MM.1S (cell line): ENCODE results near the gene SSBP3.

Source experiments
- CTCF ChIP-seq: fragments of 300-600 bp; sonication (generic); IDR thresholded peaks from 2 replicates; pipeline ENCODE4 v1.5.1; 2016; ENCODE audit warnings: antibody characterized with exemption, low read length, mixed read lengths
- EZH2phosphoT487 ChIP-seq: fragments of 300-600 bp; sonication (generic); IDR thresholded peaks from 2 replicates; pipeline ENCODE4 v1.6.1; 2018; ENCODE audit warnings: antibody characterized with exemption, low read length

DNA sequence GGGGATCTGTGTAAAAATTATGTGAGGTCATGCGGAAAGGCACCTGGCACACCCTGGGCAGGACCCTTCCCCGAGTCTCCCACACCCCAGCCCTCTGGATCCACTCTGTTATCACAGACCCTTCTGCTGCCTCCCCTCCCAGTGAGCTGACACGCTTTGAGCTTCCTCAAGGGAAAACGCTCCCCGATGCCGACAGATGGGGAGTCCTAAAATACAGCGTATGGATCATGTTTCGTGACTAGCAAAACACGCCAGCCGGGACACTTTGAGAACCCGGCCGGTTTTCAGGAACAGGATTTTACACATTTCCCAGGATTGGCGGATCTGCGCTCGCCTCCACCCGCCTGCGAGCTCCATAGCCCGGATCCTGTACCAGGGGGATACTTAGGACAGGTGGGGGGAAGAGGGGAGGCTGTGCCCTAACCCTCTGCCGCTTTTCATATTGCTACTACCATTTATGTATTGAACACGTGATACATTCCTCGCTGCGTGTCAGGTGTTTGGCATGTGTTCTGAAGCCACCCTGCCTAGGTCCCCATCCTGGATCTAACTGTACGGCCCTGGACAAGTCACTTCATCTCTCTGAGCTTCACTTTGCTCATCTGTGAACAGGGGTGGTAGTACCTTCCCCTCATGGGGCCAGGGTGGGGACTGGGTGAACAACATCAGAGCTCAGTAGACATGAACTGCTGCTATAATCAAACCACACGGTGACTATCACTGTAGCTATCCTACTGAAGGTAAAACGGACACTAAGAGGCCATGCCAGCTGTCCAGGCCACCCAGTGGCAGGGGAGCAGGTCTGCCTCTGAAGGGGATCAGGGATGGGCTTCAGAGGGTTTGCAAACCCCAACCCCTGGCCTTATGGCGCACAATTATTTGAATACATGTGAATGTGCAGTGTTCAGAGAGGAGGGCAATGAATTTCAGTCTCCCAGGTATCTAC lies 63.2 kb downstream of the SSBP3 start:
- TF ChIP-seq CTCF (no peak), EZH2phosphoT487 (no peak)
